Gastroesophageal sphincter (tissue), 2 donors: ENCODE measurements around the gene TMEM63A.

Experiments
- POLR2A ChIP-seq, 2 donors: fragments of 450-650 bp; IDR thresholded peaks; one replicate each; pipeline ENCODE4 v1.6.1; 2017; ENCODE audit warnings: antibody characterized with exemption in 2 of 2, mild to moderate bottlenecking in 2 of 2, moderate library complexity in 1 of 2
- POLR2AphosphoS5 ChIP-seq: sonication (generic); formaldehyde crosslinking; IDR thresholded peaks from one replicate; pipeline ENCODE4 v1.6.1; 2017; ENCODE audit warnings: antibody characterized with exemption

GRCh38 chr1:225857256-225857655 is 24.9 kb downstream of the TMEM63A start:
- TF ChIP-seq POLR2AphosphoS5: no peak
- TF ChIP-seq POLR2A (IDR thresholded peaks at IDR 0.05): no peak
